Measurements from ENCODE around the gene MAPK13.

The MAPK13 gene

DNA sequence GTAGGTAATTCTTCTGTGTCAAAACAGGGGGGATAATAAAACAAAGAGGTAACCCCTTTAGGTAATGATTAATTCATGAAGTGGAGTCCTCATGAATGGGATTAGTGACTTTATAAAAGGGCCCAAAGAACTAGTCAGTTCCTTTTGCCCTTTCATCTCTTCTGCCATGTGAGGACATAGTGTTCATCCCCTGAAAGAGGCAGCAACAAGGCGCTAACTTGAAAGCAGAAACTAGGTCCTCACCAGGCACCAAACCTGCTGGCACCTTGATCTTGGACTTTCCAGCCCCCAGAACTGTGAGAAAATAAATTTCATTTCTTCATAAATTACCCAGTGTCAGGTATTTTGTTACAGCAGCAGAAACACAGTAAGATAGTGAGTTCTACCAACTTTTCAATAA lies 49.8 kb downstream of the MAPK13 start:
- H3K27me3 ChIP-seq (ENCODE audit: insufficient read depth, poor library complexity, severe bottlenecking): no peaks in the 10 kb centered on the region
- TF ChIP-seq POLR2AphosphoS5 (IDR thresholded peaks at IDR 0.05; ENCODE audit: low read depth) (no peak), GABPA (IDR thresholded peaks at IDR 0.05; ENCODE audit: low read depth) (no peak), SPI1 (IDR thresholded peaks at IDR 0.05; ENCODE audit: borderline replicate concordance, low read depth) (no peak)
- TF ChIP-seq, protein P1, sequence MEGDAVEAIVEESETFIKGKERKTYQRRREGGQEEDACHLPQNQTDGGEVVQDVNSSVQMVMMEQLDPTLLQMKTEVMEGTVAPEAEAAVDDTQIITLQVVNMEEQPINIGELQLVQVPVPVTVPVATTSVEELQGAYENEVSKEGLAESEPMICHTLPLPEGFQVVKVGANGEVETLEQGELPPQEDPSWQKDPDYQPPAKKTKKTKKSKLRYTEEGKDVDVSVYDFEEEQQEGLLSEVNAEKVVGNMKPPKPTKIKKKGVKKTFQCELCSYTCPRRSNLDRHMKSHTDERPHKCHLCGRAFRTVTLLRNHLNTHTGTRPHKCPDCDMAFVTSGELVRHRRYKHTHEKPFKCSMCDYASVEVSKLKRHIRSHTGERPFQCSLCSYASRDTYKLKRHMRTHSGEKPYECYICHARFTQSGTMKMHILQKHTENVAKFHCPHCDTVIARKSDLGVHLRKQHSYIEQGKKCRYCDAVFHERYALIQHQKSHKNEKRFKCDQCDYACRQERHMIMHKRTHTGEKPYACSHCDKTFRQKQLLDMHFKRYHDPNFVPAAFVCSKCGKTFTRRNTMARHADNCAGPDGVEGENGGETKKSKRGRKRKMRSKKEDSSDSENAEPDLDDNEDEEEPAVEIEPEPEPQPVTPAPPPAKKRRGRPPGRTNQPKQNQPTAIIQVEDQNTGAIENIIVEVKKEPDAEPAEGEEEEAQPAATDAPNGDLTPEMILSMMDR (IDR thresholded peaks at IDR 0.05; ENCODE audit: insufficient read depth, low read length): no peak
- TF ChIP-seq, protein P2, sequence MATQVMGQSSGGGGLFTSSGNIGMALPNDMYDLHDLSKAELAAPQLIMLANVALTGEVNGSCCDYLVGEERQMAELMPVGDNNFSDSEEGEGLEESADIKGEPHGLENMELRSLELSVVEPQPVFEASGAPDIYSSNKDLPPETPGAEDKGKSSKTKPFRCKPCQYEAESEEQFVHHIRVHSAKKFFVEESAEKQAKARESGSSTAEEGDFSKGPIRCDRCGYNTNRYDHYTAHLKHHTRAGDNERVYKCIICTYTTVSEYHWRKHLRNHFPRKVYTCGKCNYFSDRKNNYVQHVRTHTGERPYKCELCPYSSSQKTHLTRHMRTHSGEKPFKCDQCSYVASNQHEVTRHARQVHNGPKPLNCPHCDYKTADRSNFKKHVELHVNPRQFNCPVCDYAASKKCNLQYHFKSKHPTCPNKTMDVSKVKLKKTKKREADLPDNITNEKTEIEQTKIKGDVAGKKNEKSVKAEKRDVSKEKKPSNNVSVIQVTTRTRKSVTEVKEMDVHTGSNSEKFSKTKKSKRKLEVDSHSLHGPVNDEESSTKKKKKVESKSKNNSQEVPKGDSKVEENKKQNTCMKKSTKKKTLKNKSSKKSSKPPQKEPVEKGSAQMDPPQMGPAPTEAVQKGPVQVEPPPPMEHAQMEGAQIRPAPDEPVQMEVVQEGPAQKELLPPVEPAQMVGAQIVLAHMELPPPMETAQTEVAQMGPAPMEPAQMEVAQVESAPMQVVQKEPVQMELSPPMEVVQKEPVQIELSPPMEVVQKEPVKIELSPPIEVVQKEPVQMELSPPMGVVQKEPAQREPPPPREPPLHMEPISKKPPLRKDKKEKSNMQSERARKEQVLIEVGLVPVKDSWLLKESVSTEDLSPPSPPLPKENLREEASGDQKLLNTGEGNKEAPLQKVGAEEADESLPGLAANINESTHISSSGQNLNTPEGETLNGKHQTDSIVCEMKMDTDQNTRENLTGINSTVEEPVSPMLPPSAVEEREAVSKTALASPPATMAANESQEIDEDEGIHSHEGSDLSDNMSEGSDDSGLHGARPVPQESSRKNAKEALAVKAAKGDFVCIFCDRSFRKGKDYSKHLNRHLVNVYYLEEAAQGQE (IDR thresholded peaks at IDR 0.05; ENCODE audit: insufficient replicate concordance, low read depth): no peak
- H3K4me3 ChIP-seq (replicated peaks; ENCODE audit: insufficient read depth, low read length): no peak overlapping the region
- no peak for DNase-seq (ENCODE audit: low read depth in 1 of 2, low spot score in 1 of 2)
- H3K27ac ChIP-seq (replicated peaks): no peak overlapping the region

DNA sequence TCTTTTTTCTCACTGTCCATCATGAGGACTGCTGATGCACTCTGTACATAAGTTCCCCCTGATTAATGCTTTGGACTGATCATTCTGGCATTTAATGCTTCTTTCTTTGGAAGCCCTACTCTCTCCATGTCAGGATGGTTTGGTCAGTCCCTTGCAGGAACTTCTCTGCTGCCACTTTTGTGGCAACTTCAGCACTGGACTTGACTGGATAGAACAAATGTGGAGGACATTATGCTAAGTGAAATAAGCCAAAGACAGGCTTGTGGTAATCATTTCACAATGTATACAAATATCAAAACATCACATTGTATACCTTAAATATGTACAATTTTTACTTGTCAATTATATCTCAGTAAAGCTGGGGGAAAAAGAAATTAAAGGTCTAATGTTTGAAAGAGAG lies 54.0 kb downstream of the MAPK13 start:
- TF ChIP-seq, protein P1 (IDR thresholded peaks at IDR 0.05; ENCODE audit: insufficient read depth, low read length): no peak
- TF ChIP-seq, protein P2 (IDR thresholded peaks at IDR 0.05; ENCODE audit: insufficient replicate concordance, low read depth): peak; percentile 82
- Histone ChIP-seq H3K27ac (replicated peaks) (no peak overlapping the region), H3K27me3 (ENCODE audit: insufficient read depth, poor library complexity, severe bottlenecking) (no peaks in the 10 kb centered on the region), H3K4me3 (replicated peaks; ENCODE audit: insufficient read depth, low read length) (no peak overlapping the region)
- no peak for DNase-seq (ENCODE audit: low read depth in 1 of 2, low spot score in 1 of 2)

DNA sequence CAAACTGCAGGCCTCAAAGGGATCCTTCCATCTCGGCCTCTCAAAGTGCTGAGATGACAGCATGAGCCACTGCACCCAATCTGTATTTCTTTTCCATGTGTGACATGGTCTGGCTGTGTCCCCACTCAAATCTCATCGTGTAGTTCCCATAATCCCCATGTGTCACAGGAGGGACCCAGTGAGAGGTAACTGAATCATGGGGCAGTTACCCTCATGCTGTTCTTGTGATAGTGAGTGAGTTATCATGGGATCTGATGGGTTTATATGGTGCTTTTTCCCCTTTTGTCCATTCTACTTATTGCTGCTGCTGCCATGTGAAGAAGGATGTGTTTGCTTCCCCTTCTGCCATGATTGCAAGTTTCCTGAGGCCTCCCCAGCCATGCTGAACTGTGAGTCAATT lies 55.9 kb downstream of the MAPK13 start:
- Histone ChIP-seq H3K27ac (replicated peaks) (no peak overlapping the region), H3K4me3 (replicated peaks; ENCODE audit: insufficient read depth, low read length) (no peak overlapping the region), H3K27me3 (ENCODE audit: insufficient read depth, poor library complexity, severe bottlenecking) (no peaks in the 10 kb centered on the region)
- no peak for DNase-seq (ENCODE audit: low read depth in 1 of 2, low spot score in 1 of 2)
- TF ChIP-seq GABPA (IDR thresholded peaks at IDR 0.05; ENCODE audit: low read depth) (no peak), POLR2AphosphoS5 (IDR thresholded peaks at IDR 0.05; ENCODE audit: low read depth) (no peak), SPI1 (IDR thresholded peaks at IDR 0.05; ENCODE audit: borderline replicate concordance, low read depth) (no peak)
- TF ChIP-seq, protein P1 (IDR thresholded peaks at IDR 0.05; ENCODE audit: insufficient read depth, low read length): no peak
- TF ChIP-seq, protein P2 (IDR thresholded peaks at IDR 0.05; ENCODE audit: insufficient replicate concordance, low read depth): no peak

All from HL-60 (cell line).